Ascending aorta (tissue), 2 donors: Measurements from ENCODE around the gene TTYH1. TPM values are rescaled to one million over a fixed set of nuclear protein-coding genes. Genes with fewer than 3 reads are reported as not detected.

ENCODE experiments used
- DNase-seq, 2 donors: peaks; one replicate each; pipeline ENCODE4 v3.0.0-alpha.2; 2019; ENCODE audit warnings: low spot score in 2 of 2
- H3K27ac ChIP-seq, 2 donors: fragments of 200-600 bp; sonication (generic); one replicate each; pipeline ENCODE4 v1.5.1; 2016 to 2017; ENCODE audit warnings: mild to moderate bottlenecking in 1 of 2
- H3K27me3 ChIP-seq: fragments of 200-600 bp; sonication (generic); one replicate; pipeline ENCODE4 v1.5.1; 2017
- H3K36me3 ChIP-seq, 2 donors: fragments of 200-600 bp; sonication (generic); one replicate each; pipeline ENCODE4 v1.5.1; 2016
- H3K4me1 ChIP-seq, 2 donors: fragments of 200-600 bp; sonication (generic); one replicate each; pipeline ENCODE4 v1.5.1; 2016 to 2017; ENCODE audit warnings: mild to moderate bottlenecking in 1 of 2
- H3K4me3 ChIP-seq, 2 donors: fragments of 200-600 bp; sonication (generic); one replicate each; pipeline ENCODE4 v1.5.1; 2016 to 2017; ENCODE audit warnings: mild to moderate bottlenecking in 1 of 2
- H3K9me3 ChIP-seq, 2 donors: fragments of 200-600 bp; sonication (generic); one replicate each; pipeline ENCODE4 v1.5.1; 2016
- CTCF ChIP-seq, 3 experiments: fragments of 200-600 bp in 2 of 3; fragments of 450-650 bp in 1 of 3; sonication (generic) in 2 of 3; IDR thresholded peaks; one replicate each; pipeline ENCODE4 v1.5.1; 2016 to 2019; ENCODE audit warnings: antibody characterized with exemption in 3 of 3, mild to moderate bottlenecking in 1 of 3, moderate library complexity in 1 of 3
- intact Hi-C: fragments of 100-400 bp; cut with DNase I; formaldehyde crosslinking; loops from one replicate; pipeline ENCODE4 v1.15.1; 2023
- total RNA-seq: library from RNA; depleted of rRNA; stranded (reverse); fragments of >200 nt; gene quantifications from one replicate; pipeline ENCODE4 v1.1.0, GENCODE V29; 2016

Gene TTYH1
- total RNA-seq, 1 donor from 2014 or later = 58.4 TPM

GRCh38 chr19:54427586-54427985 is 12.3 kb downstream of the TTYH1 start:
- Histone ChIP-seq H3K9me3 (no peaks in the 10 kb centered on the region), H3K36me3 (no peaks in the 10 kb centered on the region), H3K4me3 (no peak overlapping the region), H3K4me1 (peaks cover 0 to 3% of the 10 kb centered on the region in 2 donors), H3K27ac (no peak overlapping the region), H3K27me3 (peaks cover 7% of the 10 kb centered on the region)
- no peak for DNase-seq
- TF ChIP-seq CTCF (IDR thresholded peaks at IDR 0.05) = no peak
- intact Hi-C loops = no loop called here

- intact Hi-C loops = no loop called here
- Histone ChIP-seq H3K4me3 (no peak overlapping the region), H3K4me1 (peaks cover 0 to 3% of the 10 kb centered on the region in 2 donors), H3K36me3 (no peaks in the 10 kb centered on the region), H3K9me3 (no peaks in the 10 kb centered on the region), H3K27ac (no peak overlapping the region), H3K27me3 (peaks cover 7% of the 10 kb centered on the region)
- no peak for DNase-seq
- no peak for TF ChIP-seq CTCF (IDR thresholded peaks at IDR 0.05)
These were observed 13.3 kb downstream of the TTYH1 start for GRCh38 chr19:54428323-54429175.

DNA sequence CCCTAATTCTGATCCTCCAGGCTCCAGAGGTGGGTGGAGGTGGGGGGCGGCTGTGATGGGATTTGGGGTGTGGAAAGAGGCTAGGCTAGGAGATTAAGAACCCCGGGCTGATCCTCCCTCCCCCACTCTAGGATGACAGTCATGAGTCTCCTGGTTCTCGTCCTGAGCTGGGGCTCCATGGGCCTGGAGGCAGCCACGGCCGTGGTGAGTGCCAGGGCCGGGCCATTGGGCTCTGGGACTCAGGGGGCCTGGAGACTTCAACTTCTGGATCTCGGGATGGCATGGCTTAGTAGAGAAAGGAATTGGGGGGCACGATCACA is 13.9 kb downstream of the TTYH1 start:
- Histone ChIP-seq H3K9me3 (no peaks in the 10 kb centered on the region), H3K36me3 (no peaks in the 10 kb centered on the region), H3K4me3 (no peak overlapping the region), H3K27ac (no peak overlapping the region), H3K4me1 (peaks cover 0 to 3% of the 10 kb centered on the region in 2 donors), H3K27me3 (peaks cover 7% of the 10 kb centered on the region)
- no peak for DNase-seq
- no peak for TF ChIP-seq CTCF (IDR thresholded peaks at IDR 0.05)
- intact Hi-C loops = no loop called here

DNA sequence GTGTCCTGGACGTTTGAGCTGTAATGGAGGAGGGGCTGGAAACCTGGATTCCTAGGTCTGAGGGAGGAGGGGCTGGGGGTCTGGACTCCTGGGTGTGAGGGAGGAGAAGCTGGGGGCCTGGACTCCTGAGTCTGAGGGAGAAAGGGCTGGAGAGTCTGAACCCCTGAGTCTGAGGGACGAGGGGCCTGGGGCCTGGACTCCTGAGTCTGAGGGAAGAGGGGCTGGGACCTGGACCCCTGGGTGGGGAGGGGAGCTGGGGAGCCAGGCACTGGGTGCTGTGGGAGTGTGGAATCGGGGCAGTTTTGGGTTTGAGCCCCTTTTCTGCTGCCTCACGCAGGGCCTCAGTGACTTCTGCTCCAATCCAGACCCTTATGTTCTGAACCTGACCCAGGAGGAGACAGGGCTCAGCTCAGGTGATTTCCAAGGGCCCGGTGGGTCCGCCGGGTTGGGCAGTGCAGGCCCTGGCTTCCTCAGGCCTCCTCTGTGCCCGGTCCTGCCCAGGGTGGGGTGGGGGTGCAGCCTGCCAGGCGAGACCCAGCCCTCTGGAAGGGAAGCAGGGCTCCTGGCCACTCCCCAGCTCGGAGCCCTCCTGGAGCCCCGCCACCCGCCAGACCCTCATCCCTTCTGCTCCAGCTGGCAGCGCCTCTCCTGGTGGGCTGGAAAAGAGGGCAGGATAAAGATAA is 14.4 kb downstream of the TTYH1 start:
- TF ChIP-seq CTCF (IDR thresholded peaks at IDR 0.05) = no peak
- intact Hi-C loops = no loop called here
- peaks cover 0 to 3% of the 10 kb centered on the region in 2 donors for H3K4me1 ChIP-seq
- no peak overlapping the region for H3K27ac ChIP-seq
- no peak overlapping the region for H3K4me3 ChIP-seq
- no peak for DNase-seq
- H3K9me3 ChIP-seq = no peaks in the 10 kb centered on the region
- peaks cover 7% of the 10 kb centered on the region for H3K27me3 ChIP-seq
- no peaks in the 10 kb centered on the region for H3K36me3 ChIP-seq

DNA sequence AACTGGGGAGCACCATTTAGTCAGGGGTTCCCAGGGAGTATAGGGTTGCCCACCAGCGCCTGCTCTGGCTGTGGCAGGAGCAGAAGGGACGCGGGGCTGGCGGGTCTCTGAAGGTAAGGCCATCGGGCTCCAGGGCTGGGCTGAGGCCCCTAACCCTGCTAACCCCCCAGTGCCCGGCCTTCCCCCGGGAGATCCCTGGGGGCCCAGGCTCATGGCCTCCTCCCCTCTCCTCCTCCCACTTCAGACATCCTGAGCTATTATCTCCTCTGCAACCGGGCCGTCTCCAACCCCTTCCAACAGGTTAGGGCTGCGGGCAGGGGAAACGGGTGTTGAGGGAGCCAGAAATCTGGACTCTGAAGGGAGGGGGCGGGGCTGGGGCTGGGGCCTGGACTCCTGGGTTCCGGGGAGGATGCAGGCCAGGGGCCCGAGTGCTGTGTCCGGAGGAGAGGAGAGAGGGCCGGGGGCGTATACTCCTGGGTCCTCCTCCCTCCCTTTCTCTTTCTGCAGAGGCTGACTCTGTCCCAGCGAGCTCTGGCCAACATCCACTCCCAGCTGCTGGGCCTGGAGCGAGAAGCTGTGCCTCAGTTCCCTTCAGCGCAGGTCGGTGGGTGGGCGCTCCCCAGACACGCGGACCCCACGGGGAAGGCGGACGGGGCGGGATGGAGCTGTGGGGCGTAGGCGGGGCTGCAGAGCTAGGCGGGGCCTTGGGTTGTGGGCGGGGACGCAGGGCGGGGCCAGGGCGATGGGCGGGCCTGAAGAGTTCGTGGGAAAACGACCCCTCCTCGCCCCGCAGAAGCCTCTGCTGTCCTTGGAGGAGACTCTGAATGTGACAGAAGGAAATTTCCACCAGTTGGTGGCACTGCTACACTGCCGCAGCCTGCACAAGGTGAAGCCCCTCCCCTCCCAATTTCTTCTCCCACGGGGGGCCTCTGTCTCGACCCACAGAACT is 15.3 kb downstream of the TTYH1 start:
- peak in 1 of 3 experiments; percentile 22 for TF ChIP-seq CTCF (IDR thresholded peaks at IDR 0.05)
- H3K36me3 ChIP-seq = no peaks in the 10 kb centered on the region
- peak overlapping the region in 1 of 2 donors; percentile 39 for H3K4me3 ChIP-seq
- H3K27ac ChIP-seq = no peak overlapping the region
- H3K4me1 ChIP-seq = peaks cover 0 to 3% of the 10 kb centered on the region in 2 donors
- intact Hi-C loops = no loop called here
- DNase-seq = no peak
- H3K27me3 ChIP-seq = peaks cover 7% of the 10 kb centered on the region
- H3K9me3 ChIP-seq = no peaks in the 10 kb centered on the region
